H1 (cell line): Measurements from ENCODE around the gene VPS72. TPM values are rescaled to one million over a fixed set of nuclear protein-coding genes. Genes with fewer than 3 reads are reported as not detected.

Experiments
- CTCF ChIA-PET: fragments of 300-600 bp; sonication (Branson Sonifier 250); formaldehyde crosslinking; loops from one replicate; lab custom pipeline; 2021; ENCODE audit not compliant: partially characterized antibody; lab: Charles Lee
- POLR2A ChIA-PET: fragments of 300-600 bp; sonication (Branson Sonifier 250); formaldehyde crosslinking; loops from one replicate; lab custom pipeline; 2021; ENCODE audit warnings: inconsistent platforms; ENCODE audit not compliant: partially characterized antibody; lab: Charles Lee
- DNase-seq, 2 experiments: peaks; one replicate each; pipeline versions ENCODE4 v3.0.0 to v3.0.0-alpha.2; 2010 to 2022; ENCODE audit warnings: low spot score in 2 of 2, low read depth in 1 of 2, mixed read lengths in 1 of 2
- FAIRE-seq: peaks from 2 replicates; lab custom pipeline; 2011; peaks lifted over from hg19 to GRCh38; lab: Jason Lieb, UNC
- H2AFZ ChIP-seq: 2 replicates; pipeline ENCODE4 v1.8.1; 2012; ENCODE audit warnings: low read length, inconsistent platforms
- H2AK5ac ChIP-seq: 2 replicates; pipeline ENCODE4 v1.6.1; 2013; ENCODE audit warnings: low read depth, low read length
- H2BK120ac ChIP-seq: replicated peaks from 2 replicates; pipeline ENCODE3; 2013; ENCODE audit warnings: low read depth, low read length, inconsistent platforms
- H2BK12ac ChIP-seq: 2 replicates; pipeline ENCODE4 v1.6.1; 2013; ENCODE audit warnings: low read depth, low read length
- H2BK15ac ChIP-seq: 2 replicates; pipeline ENCODE4 v1.6.1; 2013; ENCODE audit warnings: low read length
- H2BK20ac ChIP-seq: 2 replicates; pipeline ENCODE4 v1.6.1; 2013; ENCODE audit warnings: low read length
- H2BK5ac ChIP-seq: 2 replicates; pipeline ENCODE4 v1.6.1; 2013; ENCODE audit warnings: low read depth, low read length
- H3K14ac ChIP-seq: 2 replicates; pipeline ENCODE4 v1.6.1; 2013; ENCODE audit warnings: inconsistent platforms; ENCODE audit not compliant: insufficient read length
- H3K18ac ChIP-seq: 2 replicates; pipeline ENCODE4 v1.6.1; 2013; ENCODE audit warnings: low read length; ENCODE audit errors: extremely low read depth
- H3K23ac ChIP-seq: 2 replicates; pipeline ENCODE4 v1.6.1; 2013; ENCODE audit warnings: inconsistent platforms; ENCODE audit not compliant: insufficient read length
- H3K23me2 ChIP-seq: 2 replicates; pipeline ENCODE4 v1.6.1; 2013; ENCODE audit warnings: low read depth, low read length
- H3K27ac ChIP-seq: 2 replicates; pipeline ENCODE4 v1.6.1; 2011; ENCODE audit warnings: low read depth, low read length, inconsistent platforms
- H3K27me3 ChIP-seq, 4 experiments: replicated peaks in 1 of 4; 1 replicate in 1 of 4; 2 replicates in 3 of 4; pipeline versions ENCODE4 v1.6.1 to v1.8.1; 2011 to 2013; ENCODE audit warnings: low read length in 3 of 4, mild to moderate bottlenecking in 3 of 4, inconsistent platforms in 2 of 4, mixed read lengths in 2 of 4, moderate library complexity in 1 of 4; ENCODE audit not compliant: control insufficient read depth in 3 of 4, insufficient read depth in 3 of 4; ENCODE audit errors: extremely low read depth in 1 of 4
- H3K36me3 ChIP-seq, 4 experiments: 2 replicates each; pipeline versions ENCODE4 v1.6.1 to v1.8.1; 2011 to 2013; ENCODE audit warnings: mild to moderate bottlenecking in 4 of 4, low read length in 3 of 4, moderate library complexity in 2 of 4, control low read depth in 1 of 4, inconsistent platforms in 1 of 4; ENCODE audit not compliant: insufficient read depth in 4 of 4, control insufficient read depth in 2 of 4
- H3K4ac ChIP-seq: replicated peaks from 2 replicates; pipeline ENCODE3; 2013; ENCODE audit warnings: low read length, low read depth, mixed read lengths, inconsistent platforms; ENCODE audit not compliant: insufficient read length
- H3K4me1 ChIP-seq, 4 experiments: replicated peaks in 1 of 4; 1 replicate in 1 of 4; 2 replicates in 3 of 4; pipeline versions ENCODE4 v1.6.1 to v1.8.1; 2011 to 2013; ENCODE audit warnings: low read length in 3 of 4, inconsistent platforms in 2 of 4, mixed read lengths in 1 of 4; ENCODE audit not compliant: insufficient read depth in 4 of 4, control insufficient read depth in 3 of 4
- H3K4me2 ChIP-seq, 2 experiments: 2 replicates each; pipeline versions ENCODE4 v1.6.1 to v1.8.1; 2011 to 2013; ENCODE audit warnings: low read depth in 2 of 2, low read length in 2 of 2, control low read depth in 1 of 2, inconsistent platforms in 1 of 2, mild to moderate bottlenecking in 1 of 2; ENCODE audit not compliant: insufficient read depth in 1 of 2
- H3K4me3 ChIP-seq, 4 experiments: fragments of 200-600, 300-600 bp in 1 of 4; sonication (generic), shearing (Covaris generic), sonication (Bioruptor Twin) in 1 of 4; 2 replicates each; pipeline versions ENCODE4 v1.5.1 to v1.8.1; 2011 to 2016; ENCODE audit warnings: low read length in 4 of 4, low read depth in 3 of 4, control low read depth in 2 of 4, inconsistent platforms in 2 of 4, mild to moderate bottlenecking in 2 of 4, mixed read lengths in 1 of 4, moderate library complexity in 1 of 4; ENCODE audit not compliant: insufficient read depth in 2 of 4; ENCODE audit errors: extremely low read depth in 1 of 4
- H3K56ac ChIP-seq: replicated peaks from 2 replicates; pipeline ENCODE3; 2013; ENCODE audit warnings: low read depth, mild to moderate bottlenecking, mixed read lengths, low read length, inconsistent platforms; ENCODE audit not compliant: insufficient read length
- H3K79me1 ChIP-seq: 2 replicates; pipeline ENCODE4 v1.6.1; 2013; ENCODE audit warnings: low read depth, low read length, control low read depth
- H3K79me2 ChIP-seq, 2 experiments: 2 replicates each; pipeline versions ENCODE4 v1.6.1 to v1.8.1; 2012 to 2013; ENCODE audit warnings: low read length in 2 of 2, mild to moderate bottlenecking in 2 of 2, inconsistent platforms in 1 of 2; ENCODE audit not compliant: insufficient read depth in 2 of 2, control insufficient read depth in 1 of 2
- H3K9ac ChIP-seq, 4 experiments: replicated peaks in 1 of 4; 1 replicate in 1 of 4; 2 replicates in 3 of 4; pipeline versions ENCODE4 v1.6.1 to v1.8.1; 2011 to 2013; ENCODE audit warnings: low read depth in 3 of 4, low read length in 3 of 4, control low read depth in 2 of 4, mild to moderate bottlenecking in 2 of 4, moderate library complexity in 2 of 4, inconsistent platforms in 1 of 4; ENCODE audit errors: extremely low read depth in 1 of 4
- H3K9me3 ChIP-seq, 2 experiments: 2 replicates each; pipeline versions ENCODE4 v1.6.1 to v1.8.1; 2012 to 2013; ENCODE audit warnings: mild to moderate bottlenecking in 2 of 2, moderate library complexity in 2 of 2, control low read depth in 1 of 2, inconsistent platforms in 1 of 2, low read depth in 1 of 2, low read length in 1 of 2, mixed read lengths in 1 of 2; ENCODE audit not compliant: insufficient read depth in 2 of 2
- H4K20me1 ChIP-seq, 2 experiments: replicated peaks in 1 of 2; 2 replicates each; pipeline versions ENCODE3 to v1.8.1; 2011 to 2013; ENCODE audit warnings: inconsistent platforms in 2 of 2, low read length in 2 of 2, mild to moderate bottlenecking in 1 of 2; ENCODE audit not compliant: insufficient read depth in 2 of 2, control insufficient read depth in 1 of 2
- H4K5ac ChIP-seq: 2 replicates; pipeline ENCODE4 v1.6.1; 2013; ENCODE audit warnings: low read length, low read depth, mixed read lengths, inconsistent platforms; ENCODE audit not compliant: insufficient read length
- H4K8ac ChIP-seq: 2 replicates; pipeline ENCODE4 v1.8.0; 2013; ENCODE audit warnings: mild to moderate bottlenecking, moderate library complexity, low read length, inconsistent platforms; ENCODE audit not compliant: insufficient read depth; ENCODE audit errors: extremely low read depth
- H4K91ac ChIP-seq: replicated peaks from 2 replicates; pipeline ENCODE3; 2013; ENCODE audit warnings: low read length, mixed read lengths, inconsistent platforms; ENCODE audit not compliant: insufficient read length
- BRCA1 ChIP-seq: IDR thresholded peaks from 2 replicates; pipeline ENCODE4 v1.6.1; 2012; ENCODE audit warnings: low read depth, low read length, improper control_type of control experiment
- EZH2 ChIP-seq: fragments of 200-600 bp; sonication (generic); IDR thresholded peaks from 2 replicates; pipeline ENCODE4 v1.7.1; 2012; ENCODE audit warnings: low read depth, mild to moderate bottlenecking, moderate library complexity, low read length, inconsistent platforms; ENCODE audit not compliant: severe bottlenecking
- MAFK ChIP-seq: IDR thresholded peaks from 2 replicates; pipeline ENCODE4 v1.6.1; 2012; ENCODE audit warnings: low read depth, mild to moderate bottlenecking, improper control_type of control experiment, low read length
- NRF1 ChIP-seq: IDR thresholded peaks from 2 replicates; pipeline ENCODE4 v1.6.1; 2011; ENCODE audit warnings: mild to moderate bottlenecking, low read depth, low read length, improper control_type of control experiment
- POLR2AphosphoS5 ChIP-seq: IDR thresholded peaks from 2 replicates; pipeline ENCODE4 v1.6.1; 2011; ENCODE audit warnings: low read depth, low read length
- SIN3A ChIP-seq, 2 experiments: IDR thresholded peaks in 1 of 2; conservative IDR thresholded peaks in 1 of 2; 2 replicates each; pipeline ENCODE4 v1.6.1; 2011 to 2012; ENCODE audit warnings: low read length in 2 of 2, improper control_type of control experiment in 1 of 2, low read depth in 1 of 2, mild to moderate bottlenecking in 1 of 2
- SP4 ChIP-seq: IDR thresholded peaks from 2 replicates; pipeline ENCODE4 v1.6.1; 2012; ENCODE audit warnings: low read length, inconsistent platforms
- WGBS, 2 experiments: shearing (Covaris generic) in 1 of 2; methylation state at CpG; one replicate each; pipeline versions ENCODE4 v1.1.6 to v1.1.7; 2013 to 2015; ENCODE audit warnings: low lambda C conversion rate in 2 of 2, mixed read lengths in 2 of 2, inconsistent platforms in 1 of 2, low coverage in 1 of 2, missing lambda C conversion rate in 1 of 2; ENCODE audit not compliant: insufficient replicate concordance in 2 of 2, insufficient coverage in 1 of 2, insufficient read length in 1 of 2; ENCODE audit errors: extremely low coverage in 1 of 2, missing lambda C conversion rate in 1 of 2; 5-methylcytosine and 5-hydroxymethylcytosine counted together
- polyA plus RNA-seq, 7 experiments: library from polyadenylated mRNA; depleted of rRNA in 3 of 7; stranded (reverse) in 5 of 7; unstranded in 2 of 7; fragments of >200 nt in 5 of 7; fragments of 200-250 nt in 2 of 7; gene quantifications; 1 replicate in 5 of 7; 2 replicates in 1 of 7; 4 replicates in 1 of 7; pipeline versions ENCODE4 v1.2.1 to v1.2.3, GENCODE V29; 2011 to 2013; ENCODE audit warnings: missing spikeins in 2 of 7, mixed read lengths in 2 of 7
- total RNA-seq: library from RNA; stranded (reverse); fragmentation: NEBNext Ultra II Directional; extraction: Animal tissue kit (Norgen Biotek cat#: 25700); gene quantifications from 2 replicates; pipeline ENCODE4 v1.2.1, GENCODE V29; 2021

VPS72 gene
- total and polyA plus RNA-seq, 2 of the 8 experiments (the other 6 are each of a cell fraction or from before 2014, with no cell fraction given) = 86.6 to 121 TPM

- no peak overlapping the region for H3K27ac ChIP-seq
- H2AK5ac ChIP-seq = no peak overlapping the region
- no peak overlapping the region for H3K23ac ChIP-seq
- peaks cover 0 to 4% (median 2%) of the 10 kb centered on the region in 4 experiments; a peak in 3 of 7 replicates for H3K4me1 ChIP-seq
- H3K79me2 ChIP-seq = peaks cover 3 to 13% of the 10 kb centered on the region in 2 experiments; a peak in 3 of 4 replicates
- WGBS, 2 experiments = 100% methylated on average over 1 of the region's 1 CpG; no CpG with 5 or more reads in 1 of the 2 experiments
- ChIA-PET CTCF (interaction anchor here (1.2 kb wide), 1 partner anchor 58 kb away, joined by 3 read pairs; no protein-coding TSS in a partner anchor), POLR2A (interaction anchor here (0.9 kb wide), 1 partner anchor 33 kb away, joined by 3 read pairs; no protein-coding TSS in a partner anchor)
- no peak overlapping the region for H4K91ac ChIP-seq
- no peaks in the 10 kb centered on the region for H3K9me3 ChIP-seq
- H2BK12ac ChIP-seq = no peak overlapping the region
- no peak overlapping the region for H3K9ac ChIP-seq
- no peak overlapping the region for H4K8ac ChIP-seq
- no peak overlapping the region for H2BK20ac ChIP-seq
- H3K23me2 ChIP-seq = peaks cover 5% of the 10 kb centered on the region; the same call in 1 of the 2 replicates
- no peaks in the 10 kb centered on the region for H3K36me3 ChIP-seq
- H3K27me3 ChIP-seq = no peaks in the 10 kb centered on the region
- no peak overlapping the region for H3K4me2 ChIP-seq
- H3K14ac ChIP-seq = no peak overlapping the region
- no peak overlapping the region for H2BK120ac ChIP-seq
- FAIRE-seq = no peak
- H4K5ac ChIP-seq = no peak overlapping the region
- H2BK15ac ChIP-seq = no peak overlapping the region
- no peaks in the 10 kb centered on the region for H3K79me1 ChIP-seq
- no peak overlapping the region for H2BK5ac ChIP-seq
- no peak overlapping the region for H3K4ac ChIP-seq
- no peak overlapping the region for H3K18ac ChIP-seq
- H3K4me3 ChIP-seq = no peak overlapping the region
- no peak for TF ChIP-seq BRCA1
- TF ChIP-seq POLR2AphosphoS5 = no peak
- no peak for TF ChIP-seq SP4
- no peak for TF ChIP-seq NRF1
- no peak for TF ChIP-seq EZH2
- TF ChIP-seq MAFK = no peak
- TF ChIP-seq SIN3A (conservative IDR thresholded peaks at IDR 0.05 in 1 of 2, IDR thresholded peaks at IDR 0.05 in 1 of 2; ENCODE audit: low read depth in 1 of 2, low read length in 2 of 2) = no peak
- no peak for DNase-seq
- no peaks in the 10 kb centered on the region for H4K20me1 ChIP-seq
- H2AFZ ChIP-seq = no peak overlapping the region
- H3K56ac ChIP-seq = no peak overlapping the region
Measured at GRCh38 chr1:151193856-151194255, 3.9 kb upstream of the VPS72 start.
